ENCODE results near the gene SCML2. TPM values are rescaled to one million over a fixed set of nuclear protein-coding genes. Genes with fewer than 3 reads are reported as not detected.
"Not testable (repeated sequence)": the region's sequence is repeated elsewhere in the genome, so short reads cannot be mapped to it uniquely, and the experiment has no call there.

The SCML2 gene
- total and polyA plus RNA-seq, 4 donors, result 0.64 to 6.0 (median 0.84) TPM

- Histone ChIP-seq H3K27ac (ENCODE audit: low read depth in 1 of 2, low read length in 1 of 2) (no peak overlapping the region), H3K27me3 (ENCODE audit: control insufficient read depth in 3 of 3, insufficient read depth in 3 of 3, low read length in 2 of 3) (peaks cover 0 to 6% (median 2%) of the 10 kb centered on the region in 3 donors), H3K9me3 (ENCODE audit: control insufficient read depth in 4 of 4, insufficient read depth in 3 of 4, low read length in 3 of 4) (no peaks in the 10 kb centered on the region), H3K4me3 (no peak overlapping the region), H3K36me3 (ENCODE audit: control insufficient read depth in 4 of 4, insufficient read depth in 4 of 4, low read length in 4 of 4) (no peaks in the 10 kb centered on the region), H3K9ac (ENCODE audit: insufficient read depth in 1 of 2, low read length in 2 of 2) (no peak overlapping the region), H3K4me1 (ENCODE audit: control insufficient read depth in 5 of 5, insufficient read depth in 5 of 5, low read length in 5 of 5) (peaks cover 0 to 4% (median 0%) of the 10 kb centered on the region in 5 donors)
- DNase-seq (peak; percentile 62 to 79 (median 65)), ATAC-seq (ENCODE audit: insufficient read depth, low FRiP score) (peak; percentile 62)
- peak; percentile 68 for TF ChIP-seq CTCF (IDR thresholded peaks at IDR 0.05; ENCODE audit: control extremely low read depth, extremely low read depth)
- 20 to 25% methylated on average over 9 of the region's 9 CpGs for WGBS, 2 donors
These were observed 36.6 kb upstream of the SCML2 start for GRCh38 chrX:18390941-18391538.

GRCh38 chrX:18389966-18390365 lies 35.5 kb upstream of the SCML2 start:
- H3K9me3 ChIP-seq (ENCODE audit: control insufficient read depth in 4 of 4, insufficient read depth in 3 of 4, low read length in 3 of 4), result no peaks in the 10 kb centered on the region
- no peaks in the 10 kb centered on the region for H3K36me3 ChIP-seq (ENCODE audit: control insufficient read depth in 4 of 4, insufficient read depth in 4 of 4, low read length in 4 of 4)
- H3K4me1 ChIP-seq (ENCODE audit: control insufficient read depth in 5 of 5, insufficient read depth in 5 of 5, low read length in 5 of 5), result peaks cover 0 to 4% (median 0%) of the 10 kb centered on the region in 5 donors
- TF ChIP-seq CTCF (IDR thresholded peaks at IDR 0.05; ENCODE audit: control extremely low read depth, extremely low read depth), result no peak
- H3K4me3 ChIP-seq, result no peak overlapping the region
- H3K27ac ChIP-seq (ENCODE audit: low read depth in 1 of 2, low read length in 1 of 2), result no peak overlapping the region
- no peak for ATAC-seq (ENCODE audit: insufficient read depth, low FRiP score)
- no peak overlapping the region for H3K9ac ChIP-seq (ENCODE audit: insufficient read depth in 1 of 2, low read length in 2 of 2)
- 65 to 74% methylated on average over 3 of the region's 3 CpGs for WGBS, 2 donors
- peaks cover 0 to 2% (median 2%) of the 10 kb centered on the region in 3 donors for H3K27me3 ChIP-seq (ENCODE audit: control insufficient read depth in 3 of 3, insufficient read depth in 3 of 3, low read length in 2 of 3)
- no peak for DNase-seq

DNA sequence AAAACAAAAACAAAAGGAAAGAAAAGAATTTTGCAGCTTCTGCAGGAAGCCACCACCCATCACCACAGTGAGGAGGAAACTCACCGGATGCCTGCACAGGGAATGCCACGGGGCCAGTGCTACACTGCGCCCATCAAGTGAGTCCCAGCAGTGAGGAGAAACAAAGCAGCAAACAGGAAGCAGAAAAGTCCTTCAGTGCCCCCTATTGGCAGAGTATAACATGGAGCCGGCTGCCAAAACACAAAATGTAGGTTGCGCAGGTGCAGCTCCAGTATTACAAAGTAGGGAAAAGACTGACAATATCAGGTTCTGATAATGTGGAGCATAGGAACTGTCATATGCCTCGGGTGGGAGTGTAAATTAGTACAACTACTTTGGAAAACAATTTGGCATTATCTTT lies 23.3 kb upstream of the SCML2 start:
- Histone ChIP-seq H3K4me1 (ENCODE audit: control insufficient read depth in 5 of 5, insufficient read depth in 5 of 5, low read length in 5 of 5) (no peaks in the 10 kb centered on the region), H3K9ac (ENCODE audit: insufficient read depth in 1 of 2, low read length in 2 of 2) (no peak overlapping the region), H3K27ac (ENCODE audit: low read depth in 1 of 2, low read length in 1 of 2) (no peak overlapping the region), H3K36me3 (ENCODE audit: control insufficient read depth in 4 of 4, insufficient read depth in 4 of 4, low read length in 4 of 4) (no peaks in the 10 kb centered on the region), H3K4me3 (no peak overlapping the region), H3K27me3 (ENCODE audit: control insufficient read depth in 3 of 3, insufficient read depth in 3 of 3, low read length in 2 of 3) (peaks cover 0 to 8% (median 6%) of the 10 kb centered on the region in 3 donors), H3K9me3 (ENCODE audit: control insufficient read depth in 4 of 4, insufficient read depth in 3 of 4, low read length in 3 of 4) (no peaks in the 10 kb centered on the region)
- no peak for TF ChIP-seq CTCF (IDR thresholded peaks at IDR 0.05; ENCODE audit: control extremely low read depth, extremely low read depth)
- 10 to 29% methylated on average over 6 of the region's 6 CpGs for WGBS, 2 donors
- peak; percentile 53 for ATAC-seq (ENCODE audit: insufficient read depth, low FRiP score)
- DNase-seq, result peak in 1 of 3 donors; percentile 8

GRCh38 chrX:18375131-18375805 lies 20.8 kb upstream of the SCML2 start:
- H3K27me3 ChIP-seq (ENCODE audit: control insufficient read depth in 3 of 3, insufficient read depth in 3 of 3, low read length in 2 of 3), result not testable (repeated sequence)

GRCh38 chrX:18369096-18369495 lies 14.6 kb upstream of the SCML2 start:
- H3K36me3 ChIP-seq (ENCODE audit: control insufficient read depth in 4 of 4, insufficient read depth in 4 of 4, low read length in 4 of 4); H3K9me3 ChIP-seq (ENCODE audit: control insufficient read depth in 4 of 4, insufficient read depth in 3 of 4, low read length in 3 of 4); H3K4me3 ChIP-seq; H3K9ac ChIP-seq (ENCODE audit: insufficient read depth in 1 of 2, low read length in 2 of 2); H3K27ac ChIP-seq (ENCODE audit: low read depth in 1 of 2, low read length in 1 of 2); DNase-seq; H3K4me1 ChIP-seq (ENCODE audit: control insufficient read depth in 5 of 5, insufficient read depth in 5 of 5, low read length in 5 of 5); ATAC-seq (ENCODE audit: insufficient read depth, low FRiP score): not testable (repeated sequence)
- 57 to 79% methylated on average over 4 to 5 of the region's 5 CpGs for WGBS, 2 donors
- H3K27me3 ChIP-seq (ENCODE audit: control insufficient read depth in 3 of 3, insufficient read depth in 3 of 3, low read length in 2 of 3), result peaks cover 0 to 12% (median 2%) of the 10 kb centered on the region in 3 donors

More at GRCh38 chrX:18375131-18375805, 20.8 kb upstream of the SCML2 start:
- H3K4me3 ChIP-seq; H3K36me3 ChIP-seq (ENCODE audit: control insufficient read depth in 4 of 4, insufficient read depth in 4 of 4, low read length in 4 of 4); DNase-seq; H3K9ac ChIP-seq (ENCODE audit: insufficient read depth in 1 of 2, low read length in 2 of 2); H3K4me1 ChIP-seq (ENCODE audit: control insufficient read depth in 5 of 5, insufficient read depth in 5 of 5, low read length in 5 of 5); H3K27ac ChIP-seq (ENCODE audit: low read depth in 1 of 2, low read length in 1 of 2); H3K9me3 ChIP-seq (ENCODE audit: control insufficient read depth in 4 of 4, insufficient read depth in 3 of 4, low read length in 3 of 4); ATAC-seq (ENCODE audit: insufficient read depth, low FRiP score): not testable (repeated sequence)
- 83 to 97% methylated on average over 9 of the region's 9 CpGs for WGBS, 2 donors

Data from lung (tissue), 12 donors.